ENCODE measurements around the gene TLK2.
"Not testable (repeated sequence)": the region's sequence is repeated elsewhere in the genome, so short reads cannot be mapped to it uniquely, and the experiment has no call there.

Gene TLK2

GRCh38 chr17:62599964-62600657, 121.5 kb downstream of the TLK2 start:
- TF ChIP-seq, protein P1, sequence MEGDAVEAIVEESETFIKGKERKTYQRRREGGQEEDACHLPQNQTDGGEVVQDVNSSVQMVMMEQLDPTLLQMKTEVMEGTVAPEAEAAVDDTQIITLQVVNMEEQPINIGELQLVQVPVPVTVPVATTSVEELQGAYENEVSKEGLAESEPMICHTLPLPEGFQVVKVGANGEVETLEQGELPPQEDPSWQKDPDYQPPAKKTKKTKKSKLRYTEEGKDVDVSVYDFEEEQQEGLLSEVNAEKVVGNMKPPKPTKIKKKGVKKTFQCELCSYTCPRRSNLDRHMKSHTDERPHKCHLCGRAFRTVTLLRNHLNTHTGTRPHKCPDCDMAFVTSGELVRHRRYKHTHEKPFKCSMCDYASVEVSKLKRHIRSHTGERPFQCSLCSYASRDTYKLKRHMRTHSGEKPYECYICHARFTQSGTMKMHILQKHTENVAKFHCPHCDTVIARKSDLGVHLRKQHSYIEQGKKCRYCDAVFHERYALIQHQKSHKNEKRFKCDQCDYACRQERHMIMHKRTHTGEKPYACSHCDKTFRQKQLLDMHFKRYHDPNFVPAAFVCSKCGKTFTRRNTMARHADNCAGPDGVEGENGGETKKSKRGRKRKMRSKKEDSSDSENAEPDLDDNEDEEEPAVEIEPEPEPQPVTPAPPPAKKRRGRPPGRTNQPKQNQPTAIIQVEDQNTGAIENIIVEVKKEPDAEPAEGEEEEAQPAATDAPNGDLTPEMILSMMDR (IDR thresholded peaks at IDR 0.05; ENCODE audit: unreplicated experiment in 3 of 3) = no peak
- peaks cover 4% of the 10 kb centered on the region for H3K27me3 Mint-ChIP-seq (ENCODE audit: low read depth)
- H3K9me3 Mint-ChIP-seq = peaks cover 21% of the 10 kb centered on the region
- no peak overlapping the region for H3K4me3 Mint-ChIP-seq
- peaks cover 92% of the 10 kb centered on the region for H3K36me3 Mint-ChIP-seq (ENCODE audit: low read depth)
- H3K4me1 Mint-ChIP-seq = peaks cover 5% of the 10 kb centered on the region
- H3K27ac Mint-ChIP-seq = no peak overlapping the region

GRCh38 chr17:62600805-62601204, 122.2 kb downstream of the TLK2 start:
- TF ChIP-seq, protein P1 (IDR thresholded peaks at IDR 0.05; ENCODE audit: unreplicated experiment in 3 of 3) = no peak
- Mint-ChIP-seq H3K4me1 (peaks cover 5% of the 10 kb centered on the region), H3K27me3 (ENCODE audit: low read depth) (peaks cover 4% of the 10 kb centered on the region), H3K27ac (no peak overlapping the region), H3K36me3 (ENCODE audit: low read depth) (peaks cover 85% of the 10 kb centered on the region), H3K9me3 (peaks cover 21% of the 10 kb centered on the region), H3K4me3 (no peak overlapping the region)

DNA sequence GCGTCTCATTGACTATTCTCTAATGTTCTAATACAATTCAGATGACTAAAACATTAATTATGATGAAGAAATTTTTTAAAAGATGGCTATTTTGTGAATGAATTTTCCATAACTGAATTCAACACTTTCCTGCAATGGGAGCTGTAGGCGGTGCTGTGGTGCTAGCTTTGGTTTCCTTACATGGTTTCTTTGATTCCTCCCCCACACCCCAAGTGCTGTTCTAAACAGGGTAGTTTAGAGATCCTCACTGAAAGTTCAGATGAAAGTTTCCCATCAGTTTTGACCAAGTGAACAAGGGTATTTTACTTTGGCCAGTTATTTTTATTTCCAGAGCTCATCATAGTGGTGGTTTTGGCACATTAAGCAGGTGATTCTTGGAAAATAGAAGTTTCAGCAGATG, 122.8 kb downstream of the TLK2 start:
- Mint-ChIP-seq H3K36me3 (ENCODE audit: low read depth) (peaks cover 84% of the 10 kb centered on the region), H3K4me3 (no peak overlapping the region), H3K4me1 (peaks cover 5% of the 10 kb centered on the region), H3K27me3 (ENCODE audit: low read depth) (peaks cover 4% of the 10 kb centered on the region), H3K9me3 (peaks cover 17% of the 10 kb centered on the region), H3K27ac (no peak overlapping the region)
- TF ChIP-seq, protein P1 (IDR thresholded peaks at IDR 0.05; ENCODE audit: unreplicated experiment in 3 of 3) = no peak

GRCh38 chr17:62603783-62604182, 125.2 kb downstream of the TLK2 start:
- H3K4me1 Mint-ChIP-seq; H3K27ac Mint-ChIP-seq; H3K9me3 Mint-ChIP-seq; H3K4me3 Mint-ChIP-seq; H3K27me3 Mint-ChIP-seq (ENCODE audit: low read depth): not testable (repeated sequence)
- H3K36me3 Mint-ChIP-seq (ENCODE audit: low read depth) = peaks cover 85% of the 10 kb centered on the region

- no peaks in the 10 kb centered on the region for H3K9me3 Mint-ChIP-seq
- TF ChIP-seq, protein P1 (IDR thresholded peaks at IDR 0.05; ENCODE audit: unreplicated experiment in 3 of 3) = no peak
- no peak overlapping the region for H3K4me3 Mint-ChIP-seq
Observed at GRCh38 chr17:62605588-62605987, 127.0 kb downstream of the TLK2 start.

DNA sequence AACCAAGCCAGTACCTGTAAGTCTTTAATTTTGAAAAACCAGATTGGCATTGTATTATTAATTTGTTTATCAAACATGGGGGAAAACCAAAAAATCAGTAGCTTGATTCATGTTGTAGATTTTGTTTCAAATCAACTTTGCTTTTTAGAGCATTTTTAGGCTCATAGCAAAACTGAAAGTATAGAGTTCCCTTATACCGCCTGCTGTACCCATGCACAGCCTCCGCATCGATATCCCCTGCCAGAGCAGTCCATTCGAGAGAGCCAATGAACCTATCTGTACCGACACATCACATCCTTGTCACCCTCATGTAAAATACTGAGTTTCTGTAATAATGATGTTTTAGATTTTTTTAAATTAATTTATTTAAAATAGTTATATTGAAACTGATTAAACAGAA, 132.7 kb downstream of the TLK2 start:
- Mint-ChIP-seq H3K27me3 (ENCODE audit: low read depth) (no peaks in the 10 kb centered on the region), H3K4me1 (peaks cover 31% of the 10 kb centered on the region), H3K36me3 (ENCODE audit: low read depth) (peaks cover 75% of the 10 kb centered on the region), H3K4me3 (no peak overlapping the region), H3K27ac (peak overlapping the region in 1 of 3 experiments; percentile 23), H3K9me3 (no peaks in the 10 kb centered on the region)
- TF ChIP-seq, protein P1 (IDR thresholded peaks at IDR 0.05; ENCODE audit: unreplicated experiment in 3 of 3) = no peak

More at GRCh38 chr17:62605588-62605987, 127.0 kb downstream of the TLK2 start:
- no peaks in the 10 kb centered on the region for H3K27me3 Mint-ChIP-seq (ENCODE audit: low read depth)
- no peak overlapping the region for H3K27ac Mint-ChIP-seq
- H3K36me3 Mint-ChIP-seq (ENCODE audit: low read depth) = peaks cover 85% of the 10 kb centered on the region
- no peaks in the 10 kb centered on the region for H3K4me1 Mint-ChIP-seq

Data from nephron (organoid).